ENCODE data around the gene PIGC. TPM values are rescaled to one million over a fixed set of nuclear protein-coding genes. Genes with fewer than 3 reads are reported as not detected.

The PIGC gene
- total RNA-seq, 1 donor: 22.4 TPM

- no peak overlapping the region for H3K4me2 ChIP-seq (ENCODE audit: insufficient read depth, low read length)
- H3K4me3 ChIP-seq (ENCODE audit: insufficient read depth, low read length): no peak overlapping the region
- no peaks in the 10 kb centered on the region for H3K36me3 ChIP-seq (ENCODE audit: insufficient read depth, low read length)
- no peaks in the 10 kb centered on the region for H3K9me3 ChIP-seq (ENCODE audit: low read depth, low read length)
- H3K79me2 ChIP-seq (ENCODE audit: insufficient read depth, low read length): no peaks in the 10 kb centered on the region
- DNase-seq (ENCODE audit: insufficient read length, low spot score, missing footprints): no peak
- no peaks in the 10 kb centered on the region for H3K4me1 ChIP-seq (ENCODE audit: insufficient read depth, low read length)
- H3K27me3 ChIP-seq (ENCODE audit: insufficient read depth, low read length): peaks cover 3% of the 10 kb centered on the region
- H2AFZ ChIP-seq (ENCODE audit: low read length): no peak overlapping the region
- TF ChIP-seq CTCF (IDR thresholded peaks at IDR 0.05; ENCODE audit: extremely low read depth, low read depth, low read length): no peak
- no peak overlapping the region for H3K27ac ChIP-seq (ENCODE audit: low read depth, low read length)
- no peaks in the 10 kb centered on the region for H4K20me1 ChIP-seq (ENCODE audit: insufficient read depth, low read length)
Measured at GRCh38 chr1:172469717-172470116, 25.8 kb upstream of the PIGC start.

- Histone ChIP-seq H3K4me1 (ENCODE audit: insufficient read depth, low read length) (no peaks in the 10 kb centered on the region), H3K27me3 (ENCODE audit: insufficient read depth, low read length) (no peaks in the 10 kb centered on the region), H4K20me1 (ENCODE audit: insufficient read depth, low read length) (no peaks in the 10 kb centered on the region), H3K36me3 (ENCODE audit: insufficient read depth, low read length) (no peaks in the 10 kb centered on the region), H3K4me3 (ENCODE audit: insufficient read depth, low read length) (no peak overlapping the region), H2AFZ (ENCODE audit: low read length) (no peak overlapping the region), H3K27ac (ENCODE audit: low read depth, low read length) (no peak overlapping the region), H3K79me2 (ENCODE audit: insufficient read depth, low read length) (no peaks in the 10 kb centered on the region), H3K9me3 (ENCODE audit: low read depth, low read length) (no peaks in the 10 kb centered on the region), H3K4me2 (ENCODE audit: insufficient read depth, low read length) (no peak overlapping the region)
- no peak for DNase-seq (ENCODE audit: insufficient read length, low spot score, missing footprints)
- no peak for TF ChIP-seq CTCF (IDR thresholded peaks at IDR 0.05; ENCODE audit: extremely low read depth, low read depth, low read length)
Measured at GRCh38 chr1:172468296-172468695, 24.4 kb upstream of the PIGC start.

- Histone ChIP-seq H3K36me3 (ENCODE audit: insufficient read depth, low read length) (no peaks in the 10 kb centered on the region), H3K9me3 (ENCODE audit: low read depth, low read length) (no peaks in the 10 kb centered on the region), H4K20me1 (ENCODE audit: insufficient read depth, low read length) (no peaks in the 10 kb centered on the region), H3K27me3 (ENCODE audit: insufficient read depth, low read length) (no peaks in the 10 kb centered on the region), H3K4me2 (ENCODE audit: insufficient read depth, low read length) (no peak overlapping the region), H3K79me2 (ENCODE audit: insufficient read depth, low read length) (no peaks in the 10 kb centered on the region), H2AFZ (ENCODE audit: low read length) (no peak overlapping the region), H3K27ac (ENCODE audit: low read depth, low read length) (no peak overlapping the region), H3K4me1 (ENCODE audit: insufficient read depth, low read length) (no peaks in the 10 kb centered on the region), H3K4me3 (ENCODE audit: insufficient read depth, low read length) (no peak overlapping the region)
- no peak for TF ChIP-seq CTCF (IDR thresholded peaks at IDR 0.05; ENCODE audit: extremely low read depth, low read depth, low read length)
- DNase-seq (ENCODE audit: insufficient read length, low spot score, missing footprints): no peak
Measured at GRCh38 chr1:172467446-172467845, 23.6 kb upstream of the PIGC start.

DNA sequence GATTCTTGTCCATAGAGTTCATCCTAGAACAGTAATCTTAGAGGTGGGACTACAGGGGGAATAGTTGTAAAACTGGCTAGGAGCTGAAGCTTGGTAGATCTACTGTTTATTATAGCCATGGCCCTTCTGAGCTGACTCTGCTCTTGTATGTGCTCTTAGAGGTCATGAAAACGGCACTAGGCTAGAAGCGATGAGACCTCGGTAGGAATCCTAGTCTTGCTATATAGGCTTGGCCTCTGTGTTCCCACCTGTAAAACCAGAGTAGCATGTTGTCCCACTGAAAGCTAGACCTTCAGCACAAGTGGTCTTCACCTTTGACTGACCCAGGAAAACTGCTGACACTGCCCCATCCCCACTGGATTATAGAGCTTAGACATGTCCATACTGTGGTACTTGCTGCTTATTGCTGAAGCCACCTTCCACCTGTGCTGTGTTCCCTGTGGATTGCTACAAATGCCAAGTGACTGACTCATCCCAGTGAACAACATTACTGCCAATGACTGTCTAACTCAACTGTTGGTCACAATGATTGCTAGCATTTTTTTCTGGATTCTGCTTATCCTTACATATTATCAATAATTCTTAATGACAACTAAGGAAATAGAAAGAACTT is 23.0 kb upstream of the PIGC start:
- H3K9me3 ChIP-seq (ENCODE audit: low read depth, low read length): no peaks in the 10 kb centered on the region
- no peaks in the 10 kb centered on the region for H3K36me3 ChIP-seq (ENCODE audit: insufficient read depth, low read length)
- no peak overlapping the region for H3K4me3 ChIP-seq (ENCODE audit: insufficient read depth, low read length)
- H3K27me3 ChIP-seq (ENCODE audit: insufficient read depth, low read length): no peaks in the 10 kb centered on the region
- no peak overlapping the region for H3K27ac ChIP-seq (ENCODE audit: low read depth, low read length)
- TF ChIP-seq CTCF (IDR thresholded peaks at IDR 0.05; ENCODE audit: extremely low read depth, low read depth, low read length): no peak
- no peak overlapping the region for H3K4me2 ChIP-seq (ENCODE audit: insufficient read depth, low read length)
- H3K79me2 ChIP-seq (ENCODE audit: insufficient read depth, low read length): no peaks in the 10 kb centered on the region
- no peak overlapping the region for H2AFZ ChIP-seq (ENCODE audit: low read length)
- H4K20me1 ChIP-seq (ENCODE audit: insufficient read depth, low read length): no peaks in the 10 kb centered on the region
- no peaks in the 10 kb centered on the region for H3K4me1 ChIP-seq (ENCODE audit: insufficient read depth, low read length)
- DNase-seq (ENCODE audit: insufficient read length, low spot score, missing footprints): no peak
